A549 (cell line): ENCODE data around the gene NID1. TPM values are rescaled to one million over a fixed set of nuclear protein-coding genes. Genes with fewer than 3 reads are reported as not detected.

ENCODE experiments used
- ATAC-seq, 2 experiments: fragments of 200-7000 bp in 1 of 2; fragments of >200 bp in 1 of 2; cut with Nextera tagmentation in 1 of 2; cut with Tn5 transposase in 1 of 2; 3 replicates each; pipeline versions ENCODE4 v1.8.0 to v1.9.1; 2018 to 2020; ENCODE audit warnings: mild to moderate bottlenecking in 1 of 2, moderate library complexity in 1 of 2
- CTCF ChIA-PET: fragments of 300-600 bp; sonication (Branson Sonifier 250); formaldehyde crosslinking; extraction: SDS; loops from one replicate; lab custom pipeline; 2021; ENCODE audit warnings: antibody characterized with exemption, inconsistent platforms; lab: Yijun Ruan, JAX
- POLR2A ChIA-PET: fragments of 350-600 bp; formaldehyde crosslinking; extraction: SDS; loops from one replicate; lab custom pipeline; 2021; ENCODE audit warnings: antibody characterized with exemption, inconsistent platforms; lab: Yijun Ruan, JAX
- DNase-seq, 2 experiments: peaks; one replicate each; pipeline versions ENCODE4 v3.0.0 to v3.0.0-alpha.2; 2011 to 2016; ENCODE audit warnings: low read depth in 1 of 2, low spot score in 1 of 2
- FAIRE-seq: peaks from 2 replicates; lab custom pipeline; 2011; peaks lifted over from hg19 to GRCh38; lab: Jason Lieb, UNC
- H3K27ac ChIP-seq, 2 experiments: fragments of >200 bp; sonication (Bioruptor Twin); formaldehyde crosslinking; 3 replicates each; pipeline ENCODE4 v1.5.1; 2016 to 2017
- H3K4me1 ChIP-seq: fragments of >200 bp; sonication (Bioruptor Twin); formaldehyde crosslinking; 3 replicates; pipeline ENCODE4 v1.6.1; 2016
- H3K4me2 ChIP-seq: fragments of >200 bp; sonication (Bioruptor Twin); formaldehyde crosslinking; 3 replicates; pipeline ENCODE4 v1.6.1; 2016
- H3K4me3 ChIP-seq: fragments of >200 bp; sonication (Bioruptor Twin); formaldehyde crosslinking; 3 replicates; pipeline ENCODE4 v1.5.1; 2016
- H3K9me3 ChIP-seq: fragments of >200 bp; sonication (Bioruptor Twin); formaldehyde crosslinking; 3 replicates; pipeline ENCODE4 v1.6.1; 2016
- EHMT2 ChIP-seq: fragments of 200-600 bp; sonication (generic); IDR thresholded peaks from 2 replicates; pipeline ENCODE4 v1.6.1; 2016; ENCODE audit warnings: antibody characterized with exemption, low read depth, mild to moderate bottlenecking, moderate library complexity
- ESRRA ChIP-seq: fragments of 150-350 bp; IDR thresholded peaks from 2 replicates; pipeline ENCODE4 v1.6.1; 2014; ENCODE audit warnings: mild to moderate bottlenecking, low read length, borderline replicate concordance
- HES2 ChIP-seq: fragments of >200 bp; sonication (Bioruptor Twin); formaldehyde crosslinking; IDR thresholded peaks from 2 replicates; pipeline ENCODE4 v1.6.1; 2016
- HMGXB4 ChIP-seq: fragments of 250-450 bp; sonication (Bioruptor Pico); IDR thresholded peaks from 2 replicates; pipeline ENCODE4 v1.5.0; 2021; ENCODE audit warnings: mild to moderate bottlenecking, moderate library complexity, borderline replicate concordance
- KDM1A ChIP-seq: fragments of 200-600 bp; sonication (generic); IDR thresholded peaks from 2 replicates; pipeline ENCODE4 v1.6.1; 2016; ENCODE audit warnings: low read depth, mild to moderate bottlenecking
- MAFK ChIP-seq: fragments of 450-650 bp; IDR thresholded peaks from 2 replicates; pipeline ENCODE4 v1.6.1; 2014; ENCODE audit not compliant: partially characterized antibody
- MAZ ChIP-seq: fragments of 150-350 bp; IDR thresholded peaks from 2 replicates; pipeline ENCODE4 v1.6.1; 2014; ENCODE audit warnings: antibody characterized with exemption, low read depth, low read length, borderline replicate concordance
- NR3C1 ChIP-seq: fragments of >200 bp; sonication (Bioruptor Twin); formaldehyde crosslinking; IDR thresholded peaks from 3 replicates; pipeline ENCODE4 v1.6.1; 2017
- RAD21 ChIP-seq, 2 experiments: fragments of >200 bp in 1 of 2; sonication (Bioruptor Twin) in 1 of 2; formaldehyde crosslinking in 1 of 2; IDR thresholded peaks in 1 of 2; conservative IDR thresholded peaks in 1 of 2; 2 replicates in 1 of 2; 3 replicates in 1 of 2; pipeline ENCODE4 v1.6.1; 2012 to 2018; ENCODE audit warnings: inconsistent platforms in 1 of 2
- SMC3 ChIP-seq: fragments of >200 bp; sonication (Bioruptor Twin); formaldehyde crosslinking; IDR thresholded peaks from 3 replicates; pipeline ENCODE4 v1.6.1; 2018; ENCODE audit warnings: inconsistent platforms
- SREBF2 ChIP-seq: fragments of 450-650 bp; IDR thresholded peaks from 2 replicates; pipeline ENCODE4 v1.6.1; 2014; ENCODE audit warnings: mild to moderate bottlenecking, moderate library complexity
- WGBS: methylation state at CpG from one replicate; pipeline ENCODE4 v1.1.6; 2017; ENCODE audit errors: missing lambda C conversion rate; 5-methylcytosine and 5-hydroxymethylcytosine counted together
- polyA plus RNA-seq, 4 experiments: library from polyadenylated mRNA; depleted of rRNA in 3 of 4; stranded (reverse); fragments of >200 nt; fragmentation: RNase III in 1 of 4; extraction: RNeasy Plus Mini Kit Qiagen cat#74134 plus additional on column Dnase treatment in 1 of 4; gene quantifications; 2 replicates in 3 of 4; 3 replicates in 1 of 4; pipeline ENCODE4 v1.2.3, GENCODE V29; 2011 to 2017
- TF ChIP-seq, protein P1 (sequence below): fragments of >200 bp; sonication (Bioruptor Twin); formaldehyde crosslinking; IDR thresholded peaks from 3 replicates; pipeline ENCODE4 v1.5.1; 2016
- TF ChIP-seq, protein P2 (sequence below): IDR thresholded peaks from 2 replicates; pipeline ENCODE4 v1.6.1; 2012; ENCODE audit warnings: low read depth, borderline replicate concordance
- TF ChIP-seq, protein P3 (sequence below): fragments of 450-650 bp; IDR thresholded peaks from 2 replicates; pipeline ENCODE4 v1.6.1; 2014; ENCODE audit warnings: antibody characterized with exemption

NID1 gene
- polyA plus RNA-seq, 2 of the 4 experiments (the other 2 are of a cell fraction), result 6.8 to 10.5 TPM

GRCh38 chr1:236103646-236104218 lies 38.8 kb upstream of the NID1 start:
- no peak overlapping the region for H3K27ac ChIP-seq
- peak; percentile 50 to 78; a peak in 5 of 6 replicates for ATAC-seq
- no peak overlapping the region for H3K4me3 ChIP-seq
- 31% methylated on average over 13 of the region's 13 CpGs for WGBS
- H3K4me1 ChIP-seq, result no peaks in the 10 kb centered on the region
- ChIA-PET CTCF (interaction anchor here (0.6 to 7.7 kb wide), 20 partner anchors 10 to 506 kb away, joined by 3 to 110 read pairs (median 4); no protein-coding TSS in a partner anchor), POLR2A (no interaction called here)
- H3K4me2 ChIP-seq, result peak overlapping the region; percentile 29; the same call in 2 of the 3 replicates
- TF ChIP-seq KDM1A (no peak), HMGXB4 (CRISPR knock-in tag) (no peak), MAZ (no peak), HES2 (no peak), MAFK (no peak), ESRRA (no peak), EHMT2 (no peak), RAD21 (conservative IDR thresholded peaks at IDR 0.05 in 1 of 2, IDR thresholded peaks at IDR 0.05 in 1 of 2) (peak; percentile 94 to 96), SMC3 (peak; percentile 82), SREBF2 (no peak)
- TF ChIP-seq, protein P1, sequence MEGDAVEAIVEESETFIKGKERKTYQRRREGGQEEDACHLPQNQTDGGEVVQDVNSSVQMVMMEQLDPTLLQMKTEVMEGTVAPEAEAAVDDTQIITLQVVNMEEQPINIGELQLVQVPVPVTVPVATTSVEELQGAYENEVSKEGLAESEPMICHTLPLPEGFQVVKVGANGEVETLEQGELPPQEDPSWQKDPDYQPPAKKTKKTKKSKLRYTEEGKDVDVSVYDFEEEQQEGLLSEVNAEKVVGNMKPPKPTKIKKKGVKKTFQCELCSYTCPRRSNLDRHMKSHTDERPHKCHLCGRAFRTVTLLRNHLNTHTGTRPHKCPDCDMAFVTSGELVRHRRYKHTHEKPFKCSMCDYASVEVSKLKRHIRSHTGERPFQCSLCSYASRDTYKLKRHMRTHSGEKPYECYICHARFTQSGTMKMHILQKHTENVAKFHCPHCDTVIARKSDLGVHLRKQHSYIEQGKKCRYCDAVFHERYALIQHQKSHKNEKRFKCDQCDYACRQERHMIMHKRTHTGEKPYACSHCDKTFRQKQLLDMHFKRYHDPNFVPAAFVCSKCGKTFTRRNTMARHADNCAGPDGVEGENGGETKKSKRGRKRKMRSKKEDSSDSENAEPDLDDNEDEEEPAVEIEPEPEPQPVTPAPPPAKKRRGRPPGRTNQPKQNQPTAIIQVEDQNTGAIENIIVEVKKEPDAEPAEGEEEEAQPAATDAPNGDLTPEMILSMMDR, result peak; percentile 95
- TF ChIP-seq, protein P2, sequence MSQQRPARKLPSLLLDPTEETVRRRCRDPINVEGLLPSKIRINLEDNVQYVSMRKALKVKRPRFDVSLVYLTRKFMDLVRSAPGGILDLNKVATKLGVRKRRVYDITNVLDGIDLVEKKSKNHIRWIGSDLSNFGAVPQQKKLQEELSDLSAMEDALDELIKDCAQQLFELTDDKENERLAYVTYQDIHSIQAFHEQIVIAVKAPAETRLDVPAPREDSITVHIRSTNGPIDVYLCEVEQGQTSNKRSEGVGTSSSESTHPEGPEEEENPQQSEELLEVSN, result no peak
- TF ChIP-seq, protein P3, sequence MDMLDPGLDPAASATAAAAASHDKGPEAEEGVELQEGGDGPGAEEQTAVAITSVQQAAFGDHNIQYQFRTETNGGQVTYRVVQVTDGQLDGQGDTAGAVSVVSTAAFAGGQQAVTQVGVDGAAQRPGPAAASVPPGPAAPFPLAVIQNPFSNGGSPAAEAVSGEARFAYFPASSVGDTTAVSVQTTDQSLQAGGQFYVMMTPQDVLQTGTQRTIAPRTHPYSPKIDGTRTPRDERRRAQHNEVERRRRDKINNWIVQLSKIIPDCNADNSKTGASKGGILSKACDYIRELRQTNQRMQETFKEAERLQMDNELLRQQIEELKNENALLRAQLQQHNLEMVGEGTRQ, result no peak
- TF ChIP-seq, all 56 proteins: peak for 3
- H3K9me3 ChIP-seq, result no peaks in the 10 kb centered on the region
- FAIRE-seq, result peak; percentile 70
- DNase-seq, result peak; percentile 58 to 85

- Histone ChIP-seq H3K27ac (no peak overlapping the region), H3K9me3 (no peaks in the 10 kb centered on the region), H3K4me3 (no peak overlapping the region), H3K4me2 (peak overlapping the region; percentile 25; the same call in 1 of the 3 replicates), H3K4me1 (no peaks in the 10 kb centered on the region)
- TF ChIP-seq, protein P1, result no peak
- no peak for TF ChIP-seq NR3C1
- ChIA-PET CTCF (interaction anchor here (0.7 to 7.7 kb wide), 11 partner anchors 11 to 1465 kb away, joined by 3 to 110 read pairs (median 3); no protein-coding TSS in a partner anchor), POLR2A (no interaction called here)
- ATAC-seq (no peak; a peak in 1 of 6 replicates), DNase-seq (no peak), FAIRE-seq (no peak)
- 19% methylated on average over 7 of the region's 7 CpGs for WGBS
Measured at GRCh38 chr1:236103059-236103458, 38.2 kb upstream of the NID1 start.
